NCI-H526 (cell line): ENCODE measurements around the gene KRTAP13-4.

Source experiments
- DNase-seq, 2 experiments: peaks; one replicate each; lab custom pipeline; 2025; lab: John Stamatoyannopoulos, UW

Gene KRTAP13-4

DNA sequence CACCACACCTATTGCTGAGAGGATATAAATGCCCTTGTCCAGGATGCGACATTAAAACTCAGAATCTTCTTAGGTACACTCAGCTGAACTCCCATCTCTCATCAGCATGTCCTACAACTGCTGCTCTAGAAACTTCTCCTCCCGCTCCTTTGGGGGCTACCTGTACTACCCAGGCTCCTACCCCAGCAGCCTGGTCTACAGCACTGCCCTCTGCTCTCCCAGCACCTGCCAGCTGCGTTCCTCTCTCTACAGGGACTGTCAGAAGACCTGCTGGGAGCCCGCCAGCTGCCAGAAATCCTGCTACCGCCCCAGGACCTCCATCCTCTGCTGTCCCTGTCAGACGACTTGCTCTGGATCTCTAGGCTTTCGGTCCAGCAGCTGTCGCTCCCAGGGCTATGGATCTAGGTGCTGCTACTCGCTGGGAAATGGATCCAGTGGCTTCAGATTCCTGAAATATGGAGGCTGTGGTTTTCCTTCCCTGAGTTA lies at the start of gene KRTAP13-4:
Gene KRTAP13-4 (plus strand): TSS at position 51 of the 486 bp plus-strand sequence. CDS start 56 bp downstream, at position 107.
- peak in 1 of 2 experiments; percentile 3 for DNase-seq

GRCh38 chr21:30382201-30382600 lies 47.8 kb upstream of the KRTAP13-4 start:
- no peak for DNase-seq

DNA sequence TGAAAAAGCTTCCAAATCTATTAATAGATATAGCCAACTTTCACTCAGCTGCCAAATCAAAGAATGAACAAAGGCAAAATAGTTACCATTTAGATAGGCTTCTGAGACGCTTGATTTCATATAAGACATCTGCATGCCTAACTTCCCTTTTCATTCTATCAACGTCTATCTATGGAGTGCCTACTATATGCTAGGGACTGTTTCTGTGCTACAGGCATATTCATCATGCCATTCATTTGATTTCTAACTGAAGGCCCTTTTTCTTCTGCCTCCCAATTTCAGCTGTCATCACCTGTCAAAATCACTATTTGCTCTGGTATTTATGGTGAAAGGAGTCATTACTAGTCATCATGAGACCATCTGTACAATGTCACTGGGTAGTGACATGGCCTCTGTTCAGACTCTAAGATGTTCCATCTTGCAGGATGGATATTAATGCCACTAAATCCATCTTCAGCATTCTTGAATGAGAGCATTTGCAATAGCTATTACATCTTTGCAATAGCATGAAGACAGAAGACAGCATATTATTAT lies 38.5 kb upstream of the KRTAP13-4 start:
- no peak for DNase-seq

- DNase-seq: no peak
These were observed 34.3 kb upstream of the KRTAP13-4 start, which contains the start of gene KRTAP13-1 for GRCh38 chr21:30395731-30396130. Gene KRTAP13-1, plus strand, starts transcription at chr21:30396031. Its CDS starts 56 bp downstream, at chr21:30396087.

GRCh38 chr21:30408782-30409494 lies 21.1 kb upstream of the KRTAP13-4 start:
- DNase-seq: peak; percentile 72 to 85

DNA sequence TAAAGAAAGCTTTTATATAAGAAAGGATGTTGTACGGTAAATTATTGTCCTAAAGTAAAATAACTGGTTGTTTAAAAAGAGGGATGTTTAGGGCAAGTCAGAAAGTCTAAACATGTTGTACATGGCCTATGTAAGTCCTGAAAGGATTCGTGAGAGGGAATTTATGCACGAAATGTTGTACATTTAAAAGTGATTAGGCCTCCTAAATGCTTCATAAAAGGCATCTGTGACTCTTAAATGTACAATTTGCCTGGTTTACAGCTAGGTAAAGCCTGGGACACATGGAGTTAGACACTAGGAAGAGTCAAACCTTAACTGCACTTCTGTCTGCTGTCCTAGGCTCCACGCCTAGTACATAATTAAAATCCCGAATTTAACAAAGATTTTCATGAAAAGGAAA lies 14.0 kb upstream of the KRTAP13-4 start:
- DNase-seq: no peak

- no peak for DNase-seq
These were observed 4.2 kb upstream of the KRTAP13-4 start, which contains the start of gene KRTAP13-3 for GRCh38 chr21:30425826-30426225. Gene KRTAP13-3, minus strand, starts transcription at chr21:30425926. Its CDS starts 14 bp downstream, at chr21:30425912.

- DNase-seq: no peak
These were observed 3.3 kb upstream of the KRTAP13-4 start for GRCh38 chr21:30426731-30427130.

DNA sequence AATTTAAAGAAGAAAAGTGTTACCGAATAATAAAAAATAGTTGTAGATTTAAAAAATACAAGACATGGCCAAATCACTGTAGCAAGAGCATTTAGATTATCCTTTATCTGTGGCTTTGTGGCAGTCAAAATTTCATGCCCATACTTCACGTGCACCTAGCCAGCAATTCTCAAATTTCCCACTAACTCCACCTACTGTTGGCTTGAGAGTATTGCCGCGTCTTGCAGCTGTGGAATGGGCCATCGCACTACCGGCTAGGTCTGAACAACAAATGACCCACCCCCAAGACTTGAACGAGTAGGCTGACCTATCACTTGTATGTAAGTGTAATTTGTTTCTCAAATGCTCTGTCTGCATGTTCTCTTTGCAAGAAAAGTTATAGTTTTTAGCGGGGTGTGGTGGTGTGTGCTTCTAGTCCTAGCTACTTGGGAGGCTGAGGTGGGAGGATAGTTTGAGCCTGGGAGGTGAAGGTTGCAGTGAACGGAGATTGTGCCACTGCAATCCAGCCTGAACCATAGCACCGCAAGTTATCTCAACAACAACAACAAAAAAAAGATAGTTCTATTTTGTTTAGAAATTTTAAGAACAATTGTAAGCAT lies 4.1 kb downstream of the KRTAP13-4 start:
- DNase-seq: peak in 1 of 2 experiments; percentile 52

GRCh38 chr21:30437010-30437565 lies 7.1 kb downstream of the KRTAP13-4 start:
- no peak for DNase-seq

- DNase-seq: no peak
These were observed 10.0 kb downstream of the KRTAP13-4 start, which contains the start of gene KRTAP15-1 for GRCh38 chr21:30439975-30440374. Gene KRTAP15-1, plus strand, starts transcription at chr21:30440275. Its CDS starts 53 bp downstream, at chr21:30440328.

GRCh38 chr21:30443226-30443625 lies 13.2 kb downstream of the KRTAP13-4 start:
- no peak for DNase-seq

DNA sequence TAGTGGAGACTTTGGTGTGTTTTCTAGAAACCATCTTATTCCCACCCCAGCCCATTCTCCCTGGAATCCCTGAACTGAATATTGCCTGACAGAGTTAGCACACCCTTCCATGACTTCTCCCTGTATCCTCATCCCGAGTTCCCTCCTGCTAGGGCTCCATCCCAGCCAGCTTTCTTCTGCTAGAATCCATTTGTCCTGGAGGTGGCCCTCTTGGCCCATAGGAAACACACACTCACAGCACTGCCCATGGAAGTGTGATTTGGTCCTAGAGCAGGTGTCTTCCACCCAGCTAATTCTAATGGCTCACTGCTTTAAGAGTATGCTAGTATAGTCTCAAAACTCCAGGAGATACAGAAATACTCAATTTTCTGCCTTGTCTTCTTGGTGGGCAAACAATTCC lies 14.2 kb downstream of the KRTAP13-4 start:
- peak in 1 of 2 experiments; percentile 42 for DNase-seq

GRCh38 chr21:30447056-30447455 lies 17.0 kb downstream of the KRTAP13-4 start:
- no peak for DNase-seq

DNA sequence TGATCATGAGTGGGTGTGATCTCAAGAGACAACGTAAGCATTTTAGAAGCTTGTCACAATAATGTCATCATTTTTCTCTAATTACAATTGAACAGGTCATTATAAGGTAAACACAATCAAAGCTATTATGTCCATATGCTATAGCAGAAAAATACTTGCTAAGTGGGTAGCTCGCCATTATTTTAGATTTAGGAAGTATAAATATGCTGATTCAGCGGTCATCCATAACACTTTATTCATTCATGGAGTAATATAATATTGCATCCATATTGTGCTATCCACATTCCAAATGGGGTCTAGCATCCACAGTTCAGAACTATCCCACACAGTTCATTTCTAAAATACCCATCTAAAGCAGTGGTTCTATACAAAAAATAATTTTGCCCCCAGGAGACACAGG lies 18.5 kb downstream of the KRTAP13-4 start:
- no peak for DNase-seq

DNA sequence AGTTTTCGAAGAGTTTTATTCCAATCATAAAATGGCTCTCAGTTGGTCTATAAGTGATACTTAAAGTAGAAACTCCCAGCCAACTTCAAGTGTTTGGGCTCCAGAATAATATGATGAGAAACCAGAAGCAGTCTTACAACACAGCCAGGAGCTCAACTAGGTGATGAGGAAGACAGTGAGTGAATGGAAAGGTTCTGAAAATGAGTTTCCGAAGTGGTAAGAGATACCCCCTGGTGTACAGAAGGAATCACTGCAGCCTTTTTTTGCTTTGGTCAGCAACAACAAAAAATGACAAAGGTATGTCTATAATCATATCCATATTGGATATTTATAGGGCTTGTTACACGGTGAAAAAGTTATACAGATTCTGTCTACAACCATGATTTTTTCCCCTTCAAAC lies 33.7 kb downstream of the KRTAP13-4 start:
- DNase-seq: peak in 1 of 2 experiments; percentile 4

- DNase-seq: no peak
These were observed 39.1 kb downstream of the KRTAP13-4 start for GRCh38 chr21:30468900-30469714.

- peak in 1 of 2 experiments; percentile 11 for DNase-seq
These were observed 48.0 kb downstream of the KRTAP13-4 start for GRCh38 chr21:30478004-30478403.

DNA sequence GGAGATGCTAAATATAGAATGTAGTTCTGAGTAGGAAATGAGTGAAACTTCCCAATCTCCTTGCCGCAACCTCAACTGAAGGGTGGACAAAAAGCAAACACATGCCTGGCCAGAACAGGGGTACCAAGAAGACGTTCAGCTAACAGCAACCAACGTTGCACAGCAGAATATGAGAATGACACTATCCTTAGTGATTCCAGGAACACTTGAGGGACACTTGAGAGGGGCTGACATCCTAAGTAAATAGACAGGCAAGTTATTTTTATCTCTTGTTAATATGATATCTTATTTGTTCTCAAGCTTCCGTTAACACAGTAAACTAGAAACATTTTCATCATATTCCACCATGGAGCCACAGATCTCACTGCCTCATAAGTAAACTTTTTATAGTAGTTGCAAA lies 49.2 kb downstream of the KRTAP13-4 start:
- no peak for DNase-seq

DNA sequence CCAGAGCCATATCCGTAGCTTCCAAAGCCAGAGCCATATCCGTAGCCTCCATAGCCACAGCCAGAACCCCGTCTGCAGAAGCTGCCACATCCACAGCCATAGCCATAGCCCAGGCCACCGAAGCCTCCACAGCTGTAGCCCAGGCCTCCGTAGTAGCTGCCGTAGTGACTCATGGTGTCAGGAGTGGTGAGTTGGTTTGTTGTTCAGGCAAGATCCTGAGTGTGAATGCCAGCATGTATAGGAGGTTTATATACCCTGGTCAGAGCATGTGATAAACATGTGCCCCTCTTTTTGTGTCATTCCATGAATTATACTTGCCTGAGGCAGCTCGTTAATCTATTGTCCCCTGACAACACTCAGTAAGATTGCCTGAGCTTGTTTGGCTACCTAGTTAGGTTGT lies 50.1 kb downstream of the KRTAP13-4 start, which contains the start of gene KRTAP19-1:
Gene KRTAP19-1 (minus strand): TSS at position 223 of the 400 bp plus-strand sequence. CDS start 50 bp downstream, at position 173.
- no peak for DNase-seq
